OCI-LY7 (cell line): ENCODE data around the gene KDM1B. TPM values are rescaled to one million over a fixed set of nuclear protein-coding genes. Genes with fewer than 3 reads are reported as not detected.
"Not testable (repeated sequence)": the region's sequence is repeated elsewhere in the genome, so short reads cannot be mapped to it uniquely, and the experiment has no call there.

Source experiments
- BruUV-seq: library from RNA; stranded (reverse); fragments of 400-500 nt; replicated peaks from 2 replicates; lab custom pipeline; 2021; lab: Mats Ljungman, UMichigan
- CTCF ChIA-PET: fragments of 300-600 bp; sonication (Branson Sonifier 250); formaldehyde crosslinking; loops from one replicate; lab custom pipeline; 2022; ENCODE audit warnings: antibody characterized with exemption; ENCODE audit not compliant: unreplicated experiment; lab: Charles Lee
- POLR2A ChIA-PET: fragments of 300-600 bp; sonication (Branson Sonifier 250); formaldehyde crosslinking; loops from one replicate; lab custom pipeline; 2022; ENCODE audit warnings: antibody characterized with exemption; lab: Charles Lee
- DNase-seq: peaks from one replicate; pipeline ENCODE4 v3.0.0-alpha.2; 2015; ENCODE audit warnings: low spot score
- H2AFZ ChIP-seq: fragments of 200-600 bp; sonication (generic), shearing (Covaris generic); 2 replicates; pipeline ENCODE4 v1.6.1; 2014; ENCODE audit warnings: mild to moderate bottlenecking, antibody characterized with exemption, low read length, moderate library complexity
- H3K27ac ChIP-seq: fragments of 200-600 bp; sonication (generic); 2 replicates; pipeline ENCODE4 v1.5.1; 2014; ENCODE audit warnings: mixed run types, low read depth, mild to moderate bottlenecking, moderate library complexity, low read length, inconsistent platforms; ENCODE audit not compliant: poor library complexity, severe bottlenecking
- H3K36me3 ChIP-seq: fragments of 200-600 bp; sonication (generic); 2 replicates; pipeline ENCODE4 v1.6.1; 2014; ENCODE audit warnings: mild to moderate bottlenecking, antibody characterized with exemption, low read length, moderate library complexity, mixed read lengths; ENCODE audit not compliant: insufficient read depth
- H3K4me1 ChIP-seq: fragments of 200-600 bp; sonication (generic); 2 replicates; pipeline ENCODE4 v1.5.1; 2014; ENCODE audit warnings: mild to moderate bottlenecking, low read length; ENCODE audit not compliant: insufficient read depth, poor library complexity, severe bottlenecking
- H3K4me2 ChIP-seq: fragments of 200-600 bp; sonication (generic); 2 replicates; pipeline ENCODE4 v1.6.1; 2014; ENCODE audit warnings: mild to moderate bottlenecking, low read length
- H3K4me3 ChIP-seq: fragments of 200-600 bp; sonication (generic); 2 replicates; pipeline ENCODE4 v1.5.1; 2014; ENCODE audit warnings: mild to moderate bottlenecking, low read depth, low read length; ENCODE audit not compliant: poor library complexity, severe bottlenecking
- H3K79me2 ChIP-seq: fragments of 200-600 bp; sonication (generic); 2 replicates; pipeline ENCODE4 v1.6.1; 2016; ENCODE audit warnings: low read depth, mild to moderate bottlenecking, low read length, moderate library complexity, mixed read lengths; ENCODE audit not compliant: insufficient read depth
- H3K9me2 ChIP-seq: fragments of 200-600 bp; sonication (generic); 2 replicates; pipeline ENCODE4 v1.6.1; 2016; ENCODE audit warnings: mild to moderate bottlenecking, low read length, mixed read lengths; ENCODE audit not compliant: insufficient read depth
- H3K9me3 ChIP-seq: fragments of 200-600 bp; sonication (generic); 2 replicates; pipeline ENCODE4 v1.6.1; 2014; ENCODE audit warnings: mild to moderate bottlenecking, mixed run types, low read length, mixed read lengths
- H4K20me1 ChIP-seq: fragments of 200-600 bp; sonication (generic); 2 replicates; pipeline ENCODE4 v1.6.1; 2014; ENCODE audit warnings: mild to moderate bottlenecking, antibody characterized with exemption, low read length, moderate library complexity, mixed read lengths; ENCODE audit not compliant: insufficient read depth
- EZH2phosphoT487 ChIP-seq: fragments of 200-600 bp; sonication (generic); IDR thresholded peaks from 2 replicates; pipeline ENCODE4 v1.6.1; 2018; ENCODE audit warnings: low read depth, borderline replicate concordance, mild to moderate bottlenecking, mixed run types, antibody characterized with exemption, low read length, moderate library complexity, mixed read lengths
- intact Hi-C: fragments of 100-400 bp; cut with micrococcal nuclease; formaldehyde crosslinking; loops from one replicate; pipeline ENCODE4 v1.10.0; 2022; ENCODE audit not compliant: unreplicated experiment
- total RNA-seq, 2 experiments: library from RNA; depleted of rRNA in 1 of 2; stranded (reverse); fragments of >200 nt in 1 of 2; shearing (Covaris generic) in 1 of 2; gene quantifications; 2 replicates each; pipeline ENCODE4 v1.2.3, GENCODE V29; 2014 to 2022
- TF ChIP-seq, protein P1 (sequence below): fragments of 200-600 bp; sonication (generic); conservative IDR thresholded peaks from 2 replicates; pipeline ENCODE4 v1.5.1; 2014; ENCODE audit warnings: mild to moderate bottlenecking, antibody characterized with exemption, low read length, moderate library complexity, mixed read lengths

KDM1B gene
- total RNA-seq, 2 experiments from 2014 or later = 37.6 to 56.4 TPM

DNA sequence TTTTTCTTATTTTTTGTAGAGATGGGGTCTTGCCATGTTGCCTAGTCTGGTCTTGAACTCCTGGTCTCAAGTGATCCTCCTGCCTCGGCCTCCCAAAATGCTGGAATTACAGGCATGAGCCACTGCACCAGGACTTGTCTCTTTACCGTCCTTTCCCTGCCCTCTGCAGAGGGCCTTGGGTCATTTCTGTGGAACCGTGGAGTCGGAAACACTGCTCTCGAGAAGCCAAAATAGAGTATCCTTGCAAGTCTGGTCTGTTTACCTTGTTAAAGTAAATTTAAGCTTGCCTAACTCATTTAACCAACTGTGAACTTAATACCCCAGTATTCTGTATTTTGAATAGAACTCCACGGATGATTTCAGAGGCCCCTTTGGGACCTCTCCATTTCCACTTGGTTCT lies 51.4 kb downstream of the KDM1B start:
- Histone ChIP-seq H3K27ac (no peak overlapping the region), H3K4me3 (no peak overlapping the region), H2AFZ (no peak overlapping the region), H3K79me2 (no peaks in the 10 kb centered on the region), H3K4me1 (no peaks in the 10 kb centered on the region), H3K9me3 (no peaks in the 10 kb centered on the region), H4K20me1 (no peaks in the 10 kb centered on the region), H3K36me3 (peaks cover 53% of the 10 kb centered on the region), H3K9me2 (no peaks in the 10 kb centered on the region), H3K4me2 (no peak overlapping the region)
- CTCF ChIA-PET = no interaction called here
- POLR2A ChIA-PET = interaction anchor here (0.5 to 1.1 kb wide), 5 partner anchors 9 to 306 kb away, joined by 3 to 5 read pairs (median 4); no protein-coding TSS in a partner anchor
- intact Hi-C loops = no loop called here
- no peak for TF ChIP-seq EZH2phosphoT487
- TF ChIP-seq, protein P1, sequence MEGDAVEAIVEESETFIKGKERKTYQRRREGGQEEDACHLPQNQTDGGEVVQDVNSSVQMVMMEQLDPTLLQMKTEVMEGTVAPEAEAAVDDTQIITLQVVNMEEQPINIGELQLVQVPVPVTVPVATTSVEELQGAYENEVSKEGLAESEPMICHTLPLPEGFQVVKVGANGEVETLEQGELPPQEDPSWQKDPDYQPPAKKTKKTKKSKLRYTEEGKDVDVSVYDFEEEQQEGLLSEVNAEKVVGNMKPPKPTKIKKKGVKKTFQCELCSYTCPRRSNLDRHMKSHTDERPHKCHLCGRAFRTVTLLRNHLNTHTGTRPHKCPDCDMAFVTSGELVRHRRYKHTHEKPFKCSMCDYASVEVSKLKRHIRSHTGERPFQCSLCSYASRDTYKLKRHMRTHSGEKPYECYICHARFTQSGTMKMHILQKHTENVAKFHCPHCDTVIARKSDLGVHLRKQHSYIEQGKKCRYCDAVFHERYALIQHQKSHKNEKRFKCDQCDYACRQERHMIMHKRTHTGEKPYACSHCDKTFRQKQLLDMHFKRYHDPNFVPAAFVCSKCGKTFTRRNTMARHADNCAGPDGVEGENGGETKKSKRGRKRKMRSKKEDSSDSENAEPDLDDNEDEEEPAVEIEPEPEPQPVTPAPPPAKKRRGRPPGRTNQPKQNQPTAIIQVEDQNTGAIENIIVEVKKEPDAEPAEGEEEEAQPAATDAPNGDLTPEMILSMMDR = no peak
- no TSS peak for BruUV-seq
- no peak for DNase-seq

DNA sequence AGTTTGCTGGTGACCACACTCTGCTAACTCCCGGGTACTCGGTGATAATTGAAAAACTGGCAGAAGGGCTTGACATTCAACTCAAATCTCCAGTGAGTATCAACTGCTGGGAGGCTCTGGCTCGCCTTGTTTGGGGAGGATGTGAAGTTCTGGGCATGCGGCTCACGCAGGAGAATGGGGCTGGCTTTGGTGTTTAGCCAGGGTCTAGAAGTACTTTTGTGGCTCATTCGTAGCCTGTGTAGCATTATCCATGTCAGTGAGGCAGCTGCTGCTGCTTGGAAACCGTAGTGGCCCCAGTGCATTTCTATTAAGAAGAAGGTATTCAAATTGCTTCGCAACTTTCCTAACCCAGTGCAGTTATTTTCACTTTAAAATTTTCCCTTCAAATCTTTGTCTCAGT lies 52.2 kb downstream of the KDM1B start:
- intact Hi-C loops = no loop called here
- Histone ChIP-seq H3K4me3 (no peak overlapping the region), H3K36me3 (peaks cover 49% of the 10 kb centered on the region; the same call in 1 of the 2 replicates), H3K79me2 (no peaks in the 10 kb centered on the region), H3K4me1 (no peaks in the 10 kb centered on the region), H3K4me2 (no peak overlapping the region), H4K20me1 (no peaks in the 10 kb centered on the region), H2AFZ (no peak overlapping the region), H3K27ac (no peak overlapping the region), H3K9me3 (no peaks in the 10 kb centered on the region), H3K9me2 (no peaks in the 10 kb centered on the region)
- no peak for DNase-seq
- POLR2A ChIA-PET = interaction anchor here (0.7 kb wide), 1 partner anchor 63 kb away, joined by 3 read pairs; no protein-coding TSS in a partner anchor
- TF ChIP-seq, protein P1 = no peak
- TF ChIP-seq EZH2phosphoT487 = no peak
- CTCF ChIA-PET = no interaction called here
- no TSS peak for BruUV-seq

DNA sequence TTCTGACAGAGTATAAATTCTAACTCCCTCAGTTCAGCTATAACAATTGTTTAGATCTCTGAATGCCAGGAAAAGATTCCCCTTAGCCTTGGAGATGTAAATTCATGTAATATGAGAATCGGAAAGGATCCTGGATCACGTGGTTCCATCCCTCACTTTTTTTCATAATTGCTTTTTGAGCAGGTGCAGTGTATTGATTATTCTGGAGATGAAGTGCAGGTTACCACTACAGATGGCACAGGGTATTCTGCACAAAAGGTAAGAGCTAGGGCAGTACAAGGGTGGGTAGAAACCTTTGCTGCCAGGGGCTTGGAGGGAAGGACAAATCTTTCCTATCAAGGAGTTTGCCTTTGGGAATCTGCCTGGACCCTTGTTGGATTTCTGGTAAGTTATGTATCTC lies 52.7 kb downstream of the KDM1B start:
- DNase-seq = no peak
- Histone ChIP-seq H2AFZ (no peak overlapping the region), H3K4me2 (no peak overlapping the region), H3K9me2 (no peaks in the 10 kb centered on the region), H4K20me1 (no peaks in the 10 kb centered on the region), H3K27ac (no peak overlapping the region), H3K4me3 (no peak overlapping the region), H3K36me3 (peaks cover 49% of the 10 kb centered on the region; the same call in 1 of the 2 replicates), H3K79me2 (no peaks in the 10 kb centered on the region), H3K9me3 (no peaks in the 10 kb centered on the region), H3K4me1 (no peaks in the 10 kb centered on the region)
- intact Hi-C loops = no loop called here
- TF ChIP-seq EZH2phosphoT487 = no peak
- TF ChIP-seq, protein P1 = no peak
- CTCF ChIA-PET = no interaction called here
- POLR2A ChIA-PET = no interaction called here
- no TSS peak for BruUV-seq

DNA sequence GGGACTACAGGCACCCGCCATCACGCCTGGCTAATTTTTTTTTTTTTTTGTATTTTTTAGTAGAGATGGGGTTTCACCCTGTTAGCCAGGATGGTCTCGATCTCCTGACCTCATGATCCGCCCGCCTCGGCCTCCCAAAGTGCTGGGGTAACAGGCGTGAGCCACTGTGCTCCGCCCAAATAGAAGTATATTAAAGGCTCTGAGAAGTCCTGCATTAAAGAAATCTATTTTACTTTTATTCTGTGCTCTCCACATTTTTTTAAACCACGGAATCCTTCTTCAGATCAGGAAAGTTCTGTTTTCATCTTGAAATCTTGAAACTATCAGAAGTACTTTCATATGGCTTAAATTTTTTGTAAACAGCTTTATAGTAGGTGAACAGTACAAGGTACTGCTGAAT lies 53.6 kb downstream of the KDM1B start:
- H3K9me2 ChIP-seq, H4K20me1 ChIP-seq, H3K9me3 ChIP-seq, H2AFZ ChIP-seq, H3K4me2 ChIP-seq, H3K4me1 ChIP-seq, H3K79me2 ChIP-seq, CTCF ChIA-PET, DNase-seq, BruUV-seq, H3K27ac ChIP-seq, H3K4me3 ChIP-seq, intact Hi-C loops: not testable (repeated sequence)
- POLR2A ChIA-PET = interaction anchor here (0.5 kb wide), 1 partner anchor 462 kb away, joined by 3 read pairs; no protein-coding TSS in a partner anchor
- peaks cover 47% of the 10 kb centered on the region; the same call in 1 of the 2 replicates for H3K36me3 ChIP-seq
